Stimulated activated CD4-positive, alpha-beta T cell treated with anti-CD3 and anti-CD28 coated beads, Interleukin-15, amount 100 ng/mL, for 48 hours (primary cell): ENCODE data around the gene PCNT.
"Not testable (repeated sequence)": the region's sequence is repeated elsewhere in the genome, so short reads cannot be mapped to it uniquely, and the experiment has no call there.

Source experiments
- DNase-seq, 2 donors: peaks; one replicate each; pipeline ENCODE4 v3.0.0-alpha.2; 2020; ENCODE audit warnings: low read depth in 2 of 2

Gene PCNT

GRCh38 chr21:46454634-46455390 lies 130.9 kb downstream of the PCNT start:
- DNase-seq, result no peak

DNA sequence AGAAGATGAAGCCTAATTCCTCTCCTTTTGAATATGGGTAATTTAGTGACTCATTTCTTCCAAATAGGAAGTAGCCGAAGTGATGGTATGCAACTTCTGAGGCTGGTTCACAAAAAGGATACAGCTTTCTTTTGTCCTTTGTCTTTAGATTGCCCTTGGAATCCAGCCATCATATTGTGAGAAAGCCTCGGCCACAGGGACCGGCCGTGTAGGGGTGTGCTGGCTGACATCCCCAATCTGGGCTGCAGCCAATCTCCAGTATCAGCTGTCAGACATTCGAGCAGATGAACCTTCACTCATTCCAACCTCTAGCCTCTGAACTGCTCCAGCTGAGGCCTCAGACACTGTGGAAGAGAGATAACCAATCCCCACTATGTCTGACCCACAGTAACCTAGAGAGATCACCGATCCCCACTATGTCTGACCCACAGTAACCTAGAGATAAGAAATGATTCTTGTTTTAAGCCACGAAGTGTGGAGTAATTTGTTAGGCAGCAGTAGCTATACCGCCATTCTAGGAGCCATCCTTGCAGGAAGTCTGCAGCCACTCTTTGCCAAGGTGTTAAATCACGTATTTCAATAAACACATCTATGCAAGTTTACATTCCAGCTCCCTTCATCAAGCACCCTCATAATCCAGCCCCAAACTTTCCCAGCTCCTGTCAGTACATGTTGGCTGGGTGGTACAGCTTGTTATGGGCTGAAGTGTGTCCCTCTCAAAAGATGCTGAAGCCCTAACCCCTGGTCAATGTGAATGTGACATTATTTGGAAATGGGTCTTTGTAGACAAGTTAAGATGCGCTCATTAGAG lies 131.8 kb downstream of the PCNT start:
- no peak for DNase-seq

GRCh38 chr21:46456750-46457149 lies 132.8 kb downstream of the PCNT start:
- no peak for DNase-seq

- peak; percentile 10 to 16 for DNase-seq
These were observed 133.9 kb downstream of the PCNT start for GRCh38 chr21:46457801-46458314.

GRCh38 chr21:46458315-46459023 lies 134.5 kb downstream of the PCNT start, which contains the start of gene DIP2A:
Gene DIP2A (plus strand): TSS chr21:46458891. CDS start chr21:46459132, 241 bp downstream.
- DNase-seq, result peak; percentile 87 to 91

DNA sequence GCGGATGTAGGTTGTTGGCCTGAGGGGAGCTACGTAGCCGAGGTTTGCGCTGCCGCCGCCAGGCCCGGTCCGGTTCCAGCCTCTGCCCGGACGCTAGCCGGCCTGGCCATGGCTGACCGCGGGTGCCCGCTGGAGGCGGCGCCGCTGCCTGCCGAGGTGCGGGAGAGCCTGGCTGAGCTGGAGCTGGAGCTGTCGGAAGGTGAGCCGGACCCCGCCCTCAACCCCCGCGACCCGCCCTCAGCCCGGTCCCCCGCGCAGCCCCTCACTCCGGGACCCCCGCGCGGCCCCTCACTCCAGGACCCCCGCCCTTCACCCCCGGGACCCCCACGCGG lies 135.0 kb downstream of the PCNT start:
- DNase-seq, result no peak

DNA sequence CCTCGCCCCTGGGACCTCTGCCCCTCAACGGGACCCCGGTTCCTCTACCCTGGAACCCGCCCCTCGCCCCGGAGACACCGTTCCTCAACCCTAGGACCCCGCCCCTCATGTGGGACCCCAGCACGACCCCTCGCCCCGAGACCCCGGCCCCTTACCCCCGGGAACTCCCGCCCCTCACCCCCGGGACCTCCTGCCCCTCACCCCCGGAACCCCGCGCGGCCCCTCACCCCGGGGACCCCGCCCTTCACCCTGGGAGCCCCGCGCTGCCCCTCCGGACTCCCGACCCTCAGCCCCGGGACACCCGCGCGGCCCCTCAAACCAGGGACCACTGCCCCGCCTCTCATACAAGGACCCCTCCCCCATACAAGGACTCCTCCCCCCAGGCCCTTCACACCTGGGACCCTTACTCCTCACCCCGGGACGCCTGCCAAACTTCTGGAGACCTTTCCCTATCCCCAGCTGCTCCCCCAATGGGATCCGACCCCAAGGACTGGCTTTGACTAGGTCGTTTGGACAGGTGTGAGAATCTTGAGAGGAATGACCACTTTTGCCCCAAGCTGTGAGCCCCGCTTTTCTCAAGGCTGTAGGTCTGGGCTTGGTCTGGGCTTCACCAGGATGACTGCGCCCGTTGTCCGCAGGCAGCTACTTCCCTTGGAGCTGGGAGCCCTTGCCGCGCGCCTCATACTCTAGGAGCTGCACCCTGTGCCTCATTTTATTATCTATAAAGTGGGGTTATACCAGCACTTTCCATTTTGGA lies 135.6 kb downstream of the PCNT start:
- no peak for DNase-seq

DNA sequence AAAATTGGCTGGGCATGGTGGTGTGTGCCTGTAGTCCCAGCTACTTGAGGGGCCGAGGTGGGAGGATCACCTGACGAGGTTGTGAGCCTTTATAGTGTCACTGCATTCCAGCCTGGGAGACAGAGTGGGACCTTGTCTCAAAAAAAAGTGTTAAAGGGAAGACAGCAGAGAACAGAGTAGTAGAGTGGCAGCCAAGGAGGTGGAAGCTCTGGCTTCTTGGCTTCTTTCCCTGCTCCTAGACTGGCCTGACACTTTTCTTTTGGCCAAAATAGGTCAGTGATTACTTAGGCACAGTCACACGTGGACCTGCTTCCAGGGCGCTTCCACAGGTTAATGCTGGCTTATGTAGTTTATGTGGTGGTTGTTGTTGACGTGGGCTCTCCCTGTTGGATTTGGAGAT lies 138.0 kb downstream of the PCNT start:
- no peak for DNase-seq

DNA sequence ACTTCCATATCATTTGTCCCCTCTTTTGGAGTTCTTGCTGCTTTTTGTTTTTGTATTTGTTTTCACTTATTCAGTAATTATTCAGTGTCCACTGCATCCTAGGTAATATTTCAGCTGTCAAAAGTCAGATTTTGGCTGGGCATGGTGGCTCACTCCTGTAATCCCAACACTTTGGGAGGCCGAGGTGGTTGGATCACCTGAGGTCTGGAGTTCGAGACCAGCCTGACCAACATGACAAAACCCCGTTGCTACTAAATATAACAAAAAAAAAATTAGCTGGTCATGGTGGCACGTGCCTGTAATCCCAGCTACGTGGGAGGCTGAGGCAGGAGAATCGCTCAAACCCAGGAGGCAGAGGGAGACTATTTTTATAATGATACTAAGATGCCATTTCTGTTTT lies 141.2 kb downstream of the PCNT start:
- DNase-seq, result not testable (repeated sequence)

DNA sequence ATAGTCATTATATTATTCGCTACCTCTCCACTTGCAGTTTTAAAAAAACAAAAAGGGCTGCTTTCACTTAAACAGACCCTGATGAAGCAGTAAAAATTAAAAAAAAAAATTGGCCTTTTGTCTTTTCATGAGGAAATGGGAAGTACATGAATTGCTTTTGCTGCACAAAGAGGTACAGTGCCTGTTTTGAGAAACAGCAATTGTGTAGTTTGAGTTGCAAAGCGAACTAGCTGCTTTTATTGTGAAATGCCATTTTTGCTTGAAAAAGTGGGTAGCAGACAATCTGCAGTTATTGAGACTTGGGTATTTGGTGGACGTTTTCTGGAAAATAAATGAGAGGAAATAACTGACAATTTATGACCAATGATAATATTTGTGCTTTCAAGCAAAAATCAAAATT lies 141.7 kb downstream of the PCNT start:
- DNase-seq, result no peak

DNA sequence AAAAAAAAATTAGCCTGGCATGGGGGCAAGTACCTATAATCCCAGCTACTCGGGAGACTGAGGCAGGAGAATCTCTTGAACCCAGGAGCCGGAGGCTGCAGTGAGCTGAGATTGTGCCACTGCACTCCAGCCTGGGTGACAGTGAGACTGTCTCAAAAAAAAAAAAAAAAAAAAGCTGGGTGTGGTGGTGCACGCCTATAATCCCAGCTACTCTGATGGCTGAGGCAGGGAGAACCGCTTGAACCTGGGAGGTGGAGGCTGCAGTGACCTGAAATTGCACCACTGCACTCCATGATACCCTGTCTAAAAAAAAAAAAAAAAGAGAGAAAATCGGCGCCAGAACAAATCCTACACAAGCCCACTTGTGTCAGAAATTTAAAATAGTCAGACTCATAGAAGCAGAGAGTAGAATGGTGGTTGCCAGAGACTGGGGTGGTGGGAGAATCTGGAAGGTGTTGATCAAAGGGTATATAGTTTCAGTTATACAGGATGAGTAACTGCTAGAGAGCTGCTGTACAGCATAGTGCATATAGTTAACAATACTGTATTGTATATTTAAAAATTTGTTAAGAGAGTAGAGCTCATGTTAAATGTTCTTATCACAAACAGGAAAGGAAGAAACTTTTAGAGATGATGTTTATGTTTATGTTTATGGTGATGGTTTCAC lies 144.3 kb downstream of the PCNT start:
- no peak for DNase-seq

GRCh38 chr21:46469275-46469674 lies 145.3 kb downstream of the PCNT start:
- no peak for DNase-seq

DNA sequence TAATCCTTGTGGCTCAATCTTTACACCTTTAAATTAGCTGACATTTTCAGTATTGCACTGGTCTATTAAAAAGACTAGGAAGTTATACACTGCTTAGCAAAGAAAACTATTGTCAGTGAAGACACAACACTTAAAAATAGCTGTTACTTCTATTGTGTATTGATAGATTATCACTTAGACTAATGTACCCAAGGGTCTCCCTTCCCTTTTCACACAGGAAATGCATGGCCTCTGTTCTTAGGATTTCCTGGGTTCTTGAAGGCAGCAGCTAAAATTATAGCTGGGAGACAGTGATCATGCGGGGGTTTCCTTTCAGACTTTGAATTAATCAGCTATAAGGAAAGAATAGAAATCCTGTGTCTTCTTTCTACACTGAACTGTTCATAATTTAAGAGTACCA lies 147.6 kb downstream of the PCNT start:
- DNase-seq, result no peak

- DNase-seq, result no peak
These were observed 148.3 kb downstream of the PCNT start for GRCh38 chr21:46472246-46472645.

DNA sequence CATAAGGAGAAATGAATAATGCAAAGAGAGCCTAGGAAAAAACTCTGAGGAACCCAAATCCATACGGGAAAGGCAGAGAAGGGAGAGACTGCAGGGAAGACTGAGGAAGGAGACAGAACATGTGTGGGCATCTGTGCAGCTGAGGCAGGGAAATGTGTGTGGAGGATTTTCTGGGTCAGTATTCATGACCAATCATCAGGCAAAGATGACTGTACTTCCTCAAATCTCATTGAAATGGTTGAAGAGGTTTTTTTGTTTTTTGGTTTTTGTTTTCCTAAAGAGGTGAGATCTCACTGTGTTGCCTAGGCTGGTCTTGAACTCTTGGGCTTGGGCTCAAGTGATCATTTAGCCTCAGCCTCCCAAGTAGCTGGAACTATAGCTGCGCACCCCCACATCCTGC lies 150.4 kb downstream of the PCNT start:
- DNase-seq, result no peak

DNA sequence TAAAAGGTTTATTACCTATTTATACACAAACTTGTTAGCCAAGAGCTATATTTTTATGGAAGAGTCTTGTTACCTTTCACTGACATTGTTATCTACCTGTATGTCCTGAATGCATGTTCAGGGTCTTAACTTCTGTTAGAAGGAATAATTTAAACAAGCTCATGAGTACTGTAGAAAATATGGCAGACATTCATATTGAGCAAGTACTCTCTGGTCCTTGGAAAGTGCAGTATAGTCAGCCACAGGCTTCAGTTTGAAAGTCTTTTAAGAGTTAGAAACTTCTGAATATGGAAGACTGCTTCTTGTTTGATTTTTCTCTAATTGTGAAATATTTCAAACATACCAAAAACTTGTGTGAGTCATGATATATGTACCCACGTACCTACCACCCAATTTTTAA lies 151.3 kb downstream of the PCNT start:
- DNase-seq, result no peak

- DNase-seq, result no peak
These were observed 153.8 kb downstream of the PCNT start for GRCh38 chr21:46477765-46478164.

- DNase-seq, result no peak
These were observed 155.0 kb downstream of the PCNT start for GRCh38 chr21:46478910-46479309.

GRCh38 chr21:46480466-46480865 lies 156.5 kb downstream of the PCNT start:
- DNase-seq, result no peak

GRCh38 chr21:46482225-46482845 lies 158.4 kb downstream of the PCNT start:
- no peak for DNase-seq

GRCh38 chr21:46482846-46483231 lies 158.9 kb downstream of the PCNT start:
- DNase-seq, result no peak
